GM12875 (cell line): ENCODE measurements around the gene ETV6.

Experiments used
- H3K4me3 ChIP-seq: one replicate; pipeline ENCODE4 v1.5.1; 2011; ENCODE audit warnings: low read depth, low read length, control low read depth
- CTCF ChIP-seq: IDR thresholded peaks from 2 replicates; pipeline ENCODE4 v1.5.1; 2011; ENCODE audit warnings: low read depth, mild to moderate bottlenecking, control low read depth, inconsistent platforms, low read length, moderate library complexity, borderline replicate concordance; ENCODE audit not compliant: insufficient read depth

Gene ETV6

GRCh38 chr12:11824069-11824468 lies 174.6 kb downstream of the ETV6 start:
- H3K4me3 ChIP-seq = no peak overlapping the region
- TF ChIP-seq CTCF = no peak

GRCh38 chr12:11824736-11825135 lies 175.3 kb downstream of the ETV6 start:
- no peak overlapping the region for H3K4me3 ChIP-seq
- TF ChIP-seq CTCF = no peak

GRCh38 chr12:11825278-11825677 lies 175.8 kb downstream of the ETV6 start:
- TF ChIP-seq CTCF = no peak

GRCh38 chr12:11826574-11826973 lies 177.1 kb downstream of the ETV6 start:
- no peak overlapping the region for H3K4me3 ChIP-seq
- no peak for TF ChIP-seq CTCF

More at GRCh38 chr12:11825278-11825677, 175.8 kb downstream of the ETV6 start:
- H3K4me3 ChIP-seq = no peak overlapping the region

- no peak overlapping the region for H3K4me3 ChIP-seq
- no peak for TF ChIP-seq CTCF
These were observed 177.9 kb downstream of the ETV6 start for GRCh38 chr12:11827091-11828061.

- no peak for TF ChIP-seq CTCF
- no peak overlapping the region for H3K4me3 ChIP-seq
These were observed 180.3 kb downstream of the ETV6 start for GRCh38 chr12:11829764-11830194.

- H3K4me3 ChIP-seq = no peak overlapping the region
- TF ChIP-seq CTCF = no peak
These were observed 180.9 kb downstream of the ETV6 start for GRCh38 chr12:11830307-11830801.
